Ishikawa (cell line): ENCODE measurements around the gene ACACB.

ENCODE experiments used
- CEBPB ChIP-seq: IDR thresholded peaks from 2 replicates; pipeline ENCODE4 v1.6.1; 2012
- CREB1 ChIP-seq: IDR thresholded peaks from 2 replicates; pipeline ENCODE4 v1.6.1; 2012; ENCODE audit warnings: low read depth
- EGR1 ChIP-seq: IDR thresholded peaks from 2 replicates; pipeline ENCODE4 v1.6.1; 2012
- EP300 ChIP-seq: IDR thresholded peaks from 2 replicates; pipeline ENCODE4 v1.6.1; 2012; ENCODE audit warnings: borderline replicate concordance
- FOXM1 ChIP-seq: IDR thresholded peaks from 2 replicates; pipeline ENCODE4 v1.6.1; 2012; ENCODE audit warnings: low read depth, borderline replicate concordance
- MAX ChIP-seq: IDR thresholded peaks from 2 replicates; pipeline ENCODE4 v1.6.1; 2012
- NFIC ChIP-seq: IDR thresholded peaks from 2 replicates; pipeline ENCODE4 v1.6.1; 2012
- RAD21 ChIP-seq: IDR thresholded peaks from 2 replicates; pipeline ENCODE4 v1.6.1; 2012; ENCODE audit warnings: low read depth
- REST ChIP-seq: IDR thresholded peaks from 2 replicates; pipeline ENCODE4 v1.6.1; 2012; ENCODE audit warnings: low read depth, mild to moderate bottlenecking
- TAF1 ChIP-seq: IDR thresholded peaks from 2 replicates; pipeline ENCODE4 v1.6.1; 2012; ENCODE audit warnings: low read depth, mild to moderate bottlenecking
- TCF12 ChIP-seq: IDR thresholded peaks from 2 replicates; pipeline ENCODE4 v1.6.1; 2012; ENCODE audit warnings: low read depth
- TEAD4 ChIP-seq: IDR thresholded peaks from 2 replicates; pipeline ENCODE4 v1.6.1; 2012
- USF1 ChIP-seq: IDR thresholded peaks from 2 replicates; pipeline ENCODE4 v1.6.1; 2012
- YY1 ChIP-seq: IDR thresholded peaks from 2 replicates; pipeline ENCODE4 v1.6.1; 2012; ENCODE audit warnings: low read depth
- ZBTB7A ChIP-seq: IDR thresholded peaks from 2 replicates; pipeline ENCODE4 v1.6.1; 2012; ENCODE audit warnings: low read depth

Gene ACACB

GRCh38 chr12:109264095-109264942, 147.9 kb downstream of the ACACB start:
- TF ChIP-seq MAX, result peak; percentile 71
- peak; percentile 90 for TF ChIP-seq RAD21
- TF ChIP-seq TCF12, result no peak
- peak; percentile 40; the same call in 1 of the 2 replicates for TF ChIP-seq NFIC

GRCh38 chr12:109264943-109265650, 148.7 kb downstream of the ACACB start:
- TF ChIP-seq TEAD4 (no peak), FOXM1 (no peak)

- no peak for TF ChIP-seq CREB1
- TF ChIP-seq TCF12, result no peak
- no peak for TF ChIP-seq NFIC
- TF ChIP-seq TEAD4, result no peak
These were observed 149.9 kb downstream of the ACACB start for GRCh38 chr12:109266106-109266879.

GRCh38 chr12:109267361-109267760, 151.0 kb downstream of the ACACB start:
- no peak for TF ChIP-seq YY1
- TF ChIP-seq TCF12, result no peak
- no peak for TF ChIP-seq EP300
- TF ChIP-seq USF1, result no peak
- no peak for TF ChIP-seq CEBPB
- no peak for TF ChIP-seq TEAD4
- TF ChIP-seq NFIC, result no peak
- TF ChIP-seq EGR1, result no peak
- TF ChIP-seq RAD21, result no peak
- no peak for TF ChIP-seq CREB1
- TF ChIP-seq ZBTB7A, result no peak
- TF ChIP-seq MAX, result no peak
- no peak for TF ChIP-seq REST
- no peak for TF ChIP-seq TAF1
- TF ChIP-seq FOXM1, result no peak

- TF ChIP-seq MAX (no peak), TEAD4 (no peak), TCF12 (no peak)
These were observed 152.5 kb downstream of the ACACB start for GRCh38 chr12:109268896-109269295.

- TF ChIP-seq USF1, result peak; percentile 11; the same call in 1 of the 2 replicates
- no peak for TF ChIP-seq FOXM1
These were observed 153.0 kb downstream of the ACACB start for GRCh38 chr12:109269428-109269827.

- TF ChIP-seq TAF1 (no peak), FOXM1 (no peak), REST (no peak), EP300 (no peak), NFIC (no peak), MAX (no peak), EGR1 (no peak), YY1 (no peak), TCF12 (no peak), CREB1 (no peak), ZBTB7A (no peak), CEBPB (no peak)
These were observed 154.1 kb downstream of the ACACB start for GRCh38 chr12:109270494-109270893.
